H54 (cell line): ENCODE measurements around the gene HIP1.
A peak's percentile ranks its signal among the peaks of the same experiment; 100 is the strongest.
"Not testable (repeated sequence)": the region's sequence is repeated elsewhere in the genome, so short reads cannot be mapped to it uniquely, and the experiment has no call there.

ENCODE experiments used
- DNase-seq: peaks from one replicate; pipeline ENCODE4 v3.0.0; 2011; ENCODE audit warnings: low spot score, mixed read lengths; ENCODE audit not compliant: insufficient read length
- FAIRE-seq: peaks from 3 replicates; lab custom pipeline; 2011; peaks lifted over from hg19 to GRCh38; lab: Jason Lieb, UNC
- POLR2A ChIP-seq: IDR thresholded peaks from 2 replicates; pipeline ENCODE4 v1.6.1; 2011; ENCODE audit warnings: low read depth, mild to moderate bottlenecking, low read length

HIP1 gene

GRCh38 chr7:75536940-75537538, 201.7 kb downstream of the HIP1 start:
- no peak for DNase-seq
- FAIRE-seq, result no peak
- no peak for TF ChIP-seq POLR2A

- TF ChIP-seq POLR2A, result no peak
- FAIRE-seq, result no peak
- DNase-seq, result no peak
These were observed 202.2 kb downstream of the HIP1 start for GRCh38 chr7:75536491-75536890.

DNA sequence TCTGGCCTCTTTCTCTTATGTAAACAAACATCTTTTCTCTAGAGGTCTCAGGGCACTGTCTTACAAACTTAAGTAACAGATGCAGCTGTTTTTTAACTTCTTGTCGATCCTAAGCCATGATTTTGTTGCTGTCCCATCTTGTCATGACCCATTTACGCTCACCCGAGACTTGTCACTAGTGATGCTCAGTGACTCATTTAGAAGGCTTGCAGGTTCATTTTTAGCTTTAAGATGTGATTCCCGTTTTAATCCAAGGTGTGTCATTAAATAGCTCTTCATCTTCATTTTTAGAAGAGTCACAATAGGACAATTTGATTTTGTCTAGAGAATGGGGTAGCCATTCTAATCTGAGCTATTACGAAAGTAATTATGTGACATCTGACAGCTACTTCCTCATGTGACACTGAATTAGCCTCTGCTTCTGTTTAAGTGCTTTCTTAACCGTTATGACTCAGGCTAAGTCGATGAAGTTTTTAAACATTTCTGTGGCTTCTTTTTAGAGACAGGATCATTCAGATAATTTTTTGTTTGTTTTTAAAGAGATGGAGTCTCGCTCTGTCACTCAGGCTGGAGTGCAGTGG, 203.9 kb downstream of the HIP1 start:
- no peak for TF ChIP-seq POLR2A
- DNase-seq (peak; percentile 38), FAIRE-seq (no peak)

DNA sequence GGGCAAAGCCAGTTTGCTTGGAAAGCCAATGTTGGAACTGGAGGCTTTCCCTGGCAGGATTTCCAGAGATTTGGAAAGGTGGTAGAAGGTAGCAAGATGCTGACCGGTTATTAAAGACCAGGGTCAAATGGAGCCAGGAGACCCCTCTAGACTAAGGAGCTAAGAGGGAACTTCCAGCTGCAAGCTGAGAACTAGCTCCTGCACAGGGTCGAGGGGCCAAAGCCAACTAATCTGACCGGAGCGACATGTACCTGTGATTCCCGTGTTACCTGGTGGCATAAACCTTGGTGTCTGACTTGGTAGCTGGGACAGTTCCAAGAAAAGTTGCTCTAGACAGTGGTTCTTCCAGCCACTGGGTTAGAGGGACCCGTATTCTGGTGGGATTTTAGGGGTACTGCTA, 204.8 kb downstream of the HIP1 start:
- FAIRE-seq, result no peak
- DNase-seq, result no peak
- TF ChIP-seq POLR2A, result no peak

DNA sequence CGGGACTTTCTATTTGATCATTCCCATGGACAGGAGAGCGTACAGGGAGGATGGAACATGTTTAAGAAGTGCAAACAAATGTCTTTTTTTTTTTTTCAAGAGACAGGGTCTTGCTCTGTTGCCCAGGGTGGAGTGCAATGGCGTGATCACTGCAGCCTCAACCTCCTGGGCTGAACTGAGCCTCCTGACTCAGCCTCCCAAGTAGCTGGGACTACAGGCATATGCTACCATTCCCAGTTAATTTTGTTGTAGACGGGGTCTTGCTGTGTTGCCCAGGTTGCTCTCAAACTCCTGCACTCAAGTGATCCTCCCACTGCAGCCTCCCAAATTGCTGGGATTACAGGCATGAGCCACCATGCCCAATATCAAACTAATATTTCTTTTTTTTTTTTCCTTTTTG, 206.1 kb downstream of the HIP1 start:
- FAIRE-seq, result no peak
- no peak for DNase-seq
- TF ChIP-seq POLR2A, result no peak

- TF ChIP-seq POLR2A, result no peak
- DNase-seq, result peak; percentile 44
- FAIRE-seq, result no peak
These were observed 207.4 kb downstream of the HIP1 start for GRCh38 chr7:75531359-75531821.

DNA sequence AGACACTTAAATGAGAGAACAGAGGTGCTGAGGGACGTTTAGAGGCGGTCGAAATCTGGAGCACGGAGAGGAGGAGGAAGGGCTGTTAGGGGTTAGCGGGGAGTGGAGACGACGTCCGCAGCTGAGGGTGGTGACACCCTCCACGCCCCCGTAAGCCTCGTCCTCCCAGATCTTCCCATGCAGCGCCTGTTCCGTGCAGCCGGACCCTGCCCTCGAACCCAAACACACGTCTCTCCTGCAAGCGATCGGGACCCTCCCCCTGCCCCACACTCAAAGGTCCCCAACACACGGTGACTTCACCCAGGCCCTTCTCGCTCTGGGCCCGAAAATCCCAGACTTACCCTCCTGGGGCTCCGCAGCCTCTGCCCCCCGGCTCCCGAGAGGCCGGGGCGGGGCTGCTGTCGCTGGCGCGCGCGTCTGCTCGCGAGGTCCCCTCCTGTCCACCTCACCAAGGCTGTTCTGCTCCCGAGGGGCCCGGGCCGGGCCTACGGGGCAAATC, 211.5 kb downstream of the HIP1 start:
- not testable (repeated sequence) for DNase-seq, FAIRE-seq

DNA sequence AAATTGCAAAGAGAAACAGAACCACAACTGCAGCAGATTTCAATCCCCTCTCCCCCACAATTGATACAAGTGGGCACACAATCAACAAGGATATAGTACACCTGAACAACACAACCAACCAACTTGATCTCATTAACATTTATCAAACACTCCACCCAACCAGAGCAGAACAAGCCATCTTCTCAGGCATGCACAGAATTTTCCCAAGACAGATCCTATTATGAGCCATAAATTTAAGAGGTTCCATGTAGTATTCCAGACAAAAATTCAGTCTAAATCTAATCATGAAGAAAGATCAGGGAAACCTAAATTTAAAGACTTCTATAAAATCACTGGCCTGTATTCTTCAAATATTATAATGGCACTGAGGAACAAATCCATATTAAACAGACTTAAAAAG, 217.0 kb downstream of the HIP1 start:
- not testable (repeated sequence) for FAIRE-seq, DNase-seq

DNA sequence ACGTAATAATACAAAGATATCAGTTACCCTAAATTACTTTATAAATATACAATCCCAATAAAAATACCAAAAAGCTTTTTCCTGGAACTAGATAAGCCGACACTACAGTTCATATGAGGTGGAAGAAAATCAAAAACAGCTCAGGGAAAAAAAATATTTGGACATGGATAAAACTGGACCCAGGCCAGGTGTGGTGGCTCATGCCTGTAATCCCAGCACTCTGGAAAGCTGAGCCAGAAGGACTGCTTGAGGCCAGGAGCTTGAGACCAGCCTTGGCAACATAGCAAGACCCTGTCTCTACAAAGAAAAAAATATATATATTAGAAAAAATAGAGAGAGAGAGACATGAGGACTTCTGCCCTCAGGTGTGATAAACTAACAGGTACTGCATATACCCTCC, 219.9 kb downstream of the HIP1 start:
- not testable (repeated sequence) for FAIRE-seq, DNase-seq

DNA sequence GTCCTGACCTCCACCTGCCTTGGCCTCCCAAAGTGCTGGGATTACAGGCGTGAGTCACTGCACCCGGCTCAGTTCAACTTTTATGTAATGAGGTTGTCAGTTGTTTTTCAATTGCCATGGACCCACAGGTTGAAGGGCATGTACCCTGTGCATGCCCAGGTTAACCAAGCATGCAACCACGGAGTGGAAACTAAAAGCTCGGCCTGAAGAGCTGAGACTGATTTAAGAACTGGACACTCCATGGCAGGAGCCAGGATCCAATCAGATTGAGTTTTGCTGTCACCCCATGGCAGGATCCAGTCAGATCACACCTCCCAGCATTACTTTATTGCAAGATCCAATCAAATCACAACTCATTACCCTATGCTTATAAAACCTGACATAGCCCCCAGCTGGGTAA, 229.7 kb downstream of the HIP1 start:
- not testable (repeated sequence) for DNase-seq, FAIRE-seq

- FAIRE-seq, DNase-seq: not testable (repeated sequence)
These were observed 246.7 kb downstream of the HIP1 start, which contains the start of gene SPDYE5 for GRCh38 chr7:75492020-75492419. TSS of gene SPDYE5 (plus strand) at chr7:75492320. CDS start at chr7:75494048, 1,728 bp downstream.

- DNase-seq (peak; percentile 68), FAIRE-seq (peak; percentile 75)
- TF ChIP-seq POLR2A, result peak; percentile 87
These were observed 252.6 kb downstream of the HIP1 start, which contains the start of gene POM121C for GRCh38 chr7:75485979-75486643. TSS of gene POM121C (minus strand) at chr7:75486299. CDS start at chr7:75441496, 44,803 bp downstream.

DNA sequence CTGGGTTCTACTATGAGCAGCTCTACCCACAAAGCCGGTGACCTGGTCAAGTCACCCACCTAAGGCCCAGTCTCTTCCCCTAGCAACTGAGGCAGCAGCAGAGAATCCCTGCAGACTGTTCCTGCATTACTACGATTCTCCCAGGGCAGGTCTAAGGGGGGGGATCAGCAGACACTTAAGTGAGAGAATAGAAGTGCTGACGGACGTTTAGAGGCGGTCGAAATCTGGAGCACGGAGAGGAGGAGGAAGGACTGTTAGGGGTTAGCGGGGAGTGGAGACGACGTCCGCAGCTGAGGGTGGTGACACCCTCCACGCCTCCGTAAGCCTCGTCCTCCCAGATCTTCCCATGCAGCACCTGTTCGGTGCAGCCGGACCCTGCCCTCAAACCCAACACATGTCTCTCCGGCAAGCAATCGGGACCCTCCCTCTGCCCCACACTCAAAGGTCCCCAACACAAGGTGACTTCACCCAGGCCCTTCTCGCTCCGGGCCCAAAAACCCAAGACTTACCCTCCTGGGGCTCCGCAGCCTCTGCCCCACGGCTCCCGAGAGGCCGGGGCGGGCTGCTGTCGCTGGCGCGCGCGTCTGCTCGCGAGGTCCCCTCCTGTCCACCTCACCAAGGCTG, 253.3 kb downstream of the HIP1 start:
- DNase-seq, FAIRE-seq: not testable (repeated sequence)
